ENCODE results near the gene TRA2A. TPM values are rescaled to one million over a fixed set of nuclear protein-coding genes. Genes with fewer than 3 reads are reported as not detected.

TRA2A gene
- total RNA-seq, 4 donors from 2014 or later, result 24.6 to 37.9 (median 29.5) TPM

- intact Hi-C loops (cut with DNase I; ENCODE audit: low total_unique reads), result no loop called here
- TF ChIP-seq CTCF (IDR thresholded peaks at IDR 0.05) (no peak), POLR2A (IDR thresholded peaks at IDR 0.05) (no peak)
- H3K4me3 ChIP-seq (ENCODE audit: low read depth, poor library complexity, severe bottlenecking), result no peak overlapping the region
- no peak for DNase-seq (ENCODE audit: low spot score in 2 of 2)
- 77 to 82% methylated on average over 6 of the region's 6 CpGs for WGBS, 2 donors
Measured at GRCh38 chr7:23477962-23478866, 53.6 kb downstream of the TRA2A start.

- H3K4me3 ChIP-seq (ENCODE audit: low read depth, poor library complexity, severe bottlenecking), result no peak overlapping the region
- WGBS, 2 donors, result 84 to 98% methylated on average over 1 of the region's 1 CpG
- DNase-seq (ENCODE audit: low spot score in 2 of 2), result no peak
- TF ChIP-seq POLR2A (IDR thresholded peaks at IDR 0.05) (no peak), CTCF (IDR thresholded peaks at IDR 0.05) (no peak)
- intact Hi-C loops (cut with DNase I; ENCODE audit: low total_unique reads), result no loop called here
Measured at GRCh38 chr7:23477157-23477499, 54.7 kb downstream of the TRA2A start.

- H3K4me3 ChIP-seq (ENCODE audit: low read depth, poor library complexity, severe bottlenecking), result no peak overlapping the region
- DNase-seq (ENCODE audit: low spot score in 2 of 2), result no peak
- intact Hi-C loops (cut with DNase I; ENCODE audit: low total_unique reads), result no loop called here
- no peak for TF ChIP-seq CTCF (IDR thresholded peaks at IDR 0.05)
- TF ChIP-seq POLR2A (IDR thresholded peaks at IDR 0.05), result no peak
Measured at GRCh38 chr7:23476286-23477156, 55.3 kb downstream of the TRA2A start.

- TF ChIP-seq POLR2A (IDR thresholded peaks at IDR 0.05) (no peak), CTCF (IDR thresholded peaks at IDR 0.05) (no peak)
- no peak for DNase-seq (ENCODE audit: low spot score in 2 of 2)
- H3K4me3 ChIP-seq (ENCODE audit: low read depth, poor library complexity, severe bottlenecking), result no peak overlapping the region
- intact Hi-C loops (cut with DNase I; ENCODE audit: low total_unique reads), result no loop called here
Measured at GRCh38 chr7:23475576-23475839, 56.3 kb downstream of the TRA2A start.

GRCh38 chr7:23474829-23475575 is 56.8 kb downstream of the TRA2A start:
- 12 to 13% methylated on average over 15 of the region's 15 CpGs for WGBS, 2 donors
- no peak overlapping the region for H3K4me3 ChIP-seq (ENCODE audit: low read depth, poor library complexity, severe bottlenecking)
- intact Hi-C loops (cut with DNase I; ENCODE audit: low total_unique reads), result no loop called here
- no peak for DNase-seq (ENCODE audit: low spot score in 2 of 2)
- TF ChIP-seq POLR2A (IDR thresholded peaks at IDR 0.05) (no peak), CTCF (IDR thresholded peaks at IDR 0.05) (no peak)
